H9 (cell line): ENCODE data around the gene TSPAN18. TPM values are rescaled to one million over a fixed set of nuclear protein-coding genes. Genes with fewer than 3 reads are reported as not detected.
A peak's percentile ranks its signal among the peaks of the same experiment; 100 is the strongest.

Experiments used
- DNase-seq: peaks from one replicate; pipeline ENCODE4 v3.0.0-alpha.2; 2017
- H2AFZ ChIP-seq: one replicate; pipeline ENCODE4 v1.6.1; 2013; ENCODE audit warnings: mild to moderate bottlenecking, low read length, control low read depth, moderate library complexity
- H2AK5ac ChIP-seq: 2 replicates; pipeline ENCODE4 v1.6.1; 2013; ENCODE audit warnings: low read length, control low read depth, mixed read lengths; ENCODE audit not compliant: insufficient read length
- H2BK120ac ChIP-seq: one replicate; pipeline ENCODE4 v1.6.1; 2013; ENCODE audit warnings: low read depth, mild to moderate bottlenecking, low read length, control low read depth, inconsistent platforms; ENCODE audit not compliant: poor library complexity, severe bottlenecking
- H2BK12ac ChIP-seq: 2 replicates; pipeline ENCODE4 v1.6.1; 2013; ENCODE audit warnings: low read length, control low read depth, mixed read lengths, low read depth; ENCODE audit not compliant: insufficient read length
- H2BK15ac ChIP-seq: 2 replicates; pipeline ENCODE4 v1.6.1; 2013; ENCODE audit warnings: low read depth, low read length, control low read depth
- H2BK20ac ChIP-seq: one replicate; pipeline ENCODE4 v1.6.1; 2013; ENCODE audit warnings: low read depth, mild to moderate bottlenecking, low read length, control low read depth, inconsistent platforms; ENCODE audit not compliant: poor library complexity, severe bottlenecking
- H2BK5ac ChIP-seq: 2 replicates; pipeline ENCODE4 v1.6.1; 2013; ENCODE audit warnings: low read length, control low read depth, mixed read lengths; ENCODE audit not compliant: insufficient read length
- H3K14ac ChIP-seq: 2 replicates; pipeline ENCODE4 v1.6.1; 2013; ENCODE audit warnings: low read length, control low read depth; ENCODE audit not compliant: insufficient read depth
- H3K18ac ChIP-seq: 2 replicates; pipeline ENCODE4 v1.6.1; 2013; ENCODE audit warnings: low read depth, mild to moderate bottlenecking, mixed read lengths, low read length, control low read depth; ENCODE audit not compliant: insufficient read length
- H3K23ac ChIP-seq: 2 replicates; pipeline ENCODE4 v1.6.1; 2013; ENCODE audit warnings: low read length, control low read depth, mixed read lengths, low read depth; ENCODE audit not compliant: insufficient read length
- H3K23me2 ChIP-seq: 2 replicates; pipeline ENCODE4 v1.6.1; 2013; ENCODE audit warnings: low read depth, mild to moderate bottlenecking, mixed read lengths, low read length, control low read depth; ENCODE audit not compliant: insufficient read length, poor library complexity, severe bottlenecking
- H3K27ac ChIP-seq: 2 replicates; pipeline ENCODE4 v1.5.1; 2013; ENCODE audit warnings: low read length, control low read depth, mixed read lengths, low read depth; ENCODE audit not compliant: insufficient read length
- H3K27me3 ChIP-seq: 2 replicates; pipeline ENCODE4 v1.6.1; 2013; ENCODE audit warnings: low read length, control low read depth, inconsistent platforms; ENCODE audit not compliant: insufficient read depth
- H3K4ac ChIP-seq: 2 replicates; pipeline ENCODE4 v1.6.1; 2013; ENCODE audit warnings: low read depth, mild to moderate bottlenecking, control low read depth, inconsistent platforms, low read length, moderate library complexity
- H3K4me1 ChIP-seq: 2 replicates; pipeline ENCODE4 v1.6.1; 2013; ENCODE audit warnings: low read length, control low read depth, inconsistent platforms; ENCODE audit not compliant: insufficient read depth
- H3K4me2 ChIP-seq: 2 replicates; pipeline ENCODE4 v1.6.1; 2013; ENCODE audit warnings: low read length, control low read depth, mixed read lengths; ENCODE audit not compliant: insufficient read length, insufficient read depth
- H3K56ac ChIP-seq: 2 replicates; pipeline ENCODE4 v1.6.1; 2013; ENCODE audit warnings: low read depth, mild to moderate bottlenecking, mixed read lengths, low read length, control low read depth; ENCODE audit not compliant: insufficient read length
- H3K79me1 ChIP-seq: 2 replicates; pipeline ENCODE4 v1.6.1; 2013; ENCODE audit warnings: low read depth, mild to moderate bottlenecking, moderate library complexity, low read length, control low read depth, inconsistent platforms; ENCODE audit not compliant: insufficient read depth, poor library complexity, severe bottlenecking
- H3K79me2 ChIP-seq: 2 replicates; pipeline ENCODE4 v1.6.1; 2013; ENCODE audit warnings: low read length, control low read depth, inconsistent platforms; ENCODE audit not compliant: insufficient read depth
- H3K9ac ChIP-seq: 2 replicates; pipeline ENCODE4 v1.6.1; 2013; ENCODE audit warnings: low read length, control low read depth, mixed read lengths; ENCODE audit not compliant: insufficient read length; ENCODE audit errors: extremely low read depth
- H3K9me3 ChIP-seq: one replicate; pipeline ENCODE4 v1.6.1; 2013; ENCODE audit warnings: low read depth, low read length, inconsistent platforms; ENCODE audit not compliant: control insufficient read depth
- H3T11ph ChIP-seq: one replicate; pipeline ENCODE4 v1.6.1; 2013; ENCODE audit warnings: mild to moderate bottlenecking, low read length, control low read depth, inconsistent platforms
- H4K20me1 ChIP-seq: one replicate; pipeline ENCODE4 v1.6.1; 2013; ENCODE audit not compliant: control insufficient read depth, insufficient read length, insufficient read depth
- H4K5ac ChIP-seq: 2 replicates; pipeline ENCODE4 v1.6.1; 2013; ENCODE audit warnings: low read depth, mild to moderate bottlenecking, mixed read lengths, low read length, control low read depth; ENCODE audit not compliant: insufficient read length
- H4K8ac ChIP-seq: replicated peaks from 2 replicates; pipeline ENCODE4 v1.6.1; 2013; ENCODE audit warnings: low read length, control low read depth, mixed read lengths, low read depth; ENCODE audit not compliant: insufficient read length
- H4K91ac ChIP-seq: 2 replicates; pipeline ENCODE4 v1.6.1; 2013; ENCODE audit warnings: low read depth, mild to moderate bottlenecking, moderate library complexity, mixed read lengths, low read length, control low read depth; ENCODE audit not compliant: insufficient read length
- H3K27ac Mint-ChIP-seq, 3 experiments: 2 replicates in 2 of 3; 3 replicates in 1 of 3; pipeline ENCODE4 v1.8.0; 2020 to 2021; ENCODE audit warnings: mixed read lengths in 3 of 3, mild to moderate bottlenecking in 1 of 3, moderate library complexity in 1 of 3
- H3K27me3 Mint-ChIP-seq: 2 replicates; pipeline ENCODE4 v1.8.0; 2021; ENCODE audit warnings: low read depth, mild to moderate bottlenecking, moderate library complexity, mixed read lengths
- H3K36me3 Mint-ChIP-seq, 3 experiments: 2 replicates in 2 of 3; 3 replicates in 1 of 3; pipeline ENCODE4 v1.8.0; 2020 to 2021; ENCODE audit warnings: low read depth in 3 of 3, mixed read lengths in 3 of 3; ENCODE audit not compliant: insufficient read depth in 1 of 3
- H3K4me1 Mint-ChIP-seq, 2 experiments: 2 replicates each; pipeline ENCODE4 v1.8.0; 2020; ENCODE audit warnings: mixed read lengths in 2 of 2
- H3K4me3 Mint-ChIP-seq, 2 experiments: 2 replicates in 1 of 2; 3 replicates in 1 of 2; pipeline ENCODE4 v1.8.0; 2020 to 2021; ENCODE audit warnings: mild to moderate bottlenecking in 2 of 2, mixed read lengths in 2 of 2, moderate library complexity in 1 of 2
- H3K9me3 Mint-ChIP-seq, 2 experiments: 2 replicates in 1 of 2; 3 replicates in 1 of 2; pipeline ENCODE4 v1.8.0; 2020; ENCODE audit warnings: mild to moderate bottlenecking in 2 of 2, mixed read lengths in 2 of 2, moderate library complexity in 1 of 2
- WGBS: extraction: QIAGEN DNeasy Blood & Tissue Kit; methylation state at CpG from one replicate; pipeline ENCODE4 v1.1.7; 2013; ENCODE audit warnings: missing lambda C conversion rate, low lambda C conversion rate, mixed read lengths; ENCODE audit not compliant: insufficient read length; ENCODE audit errors: extremely low coverage; 5-methylcytosine and 5-hydroxymethylcytosine counted together
- total RNA-seq: library from RNA; stranded (reverse); gene quantifications from 2 replicates; pipeline ENCODE4 v1.2.1, GENCODE V29; 2021
- TF ChIP-seq, protein P1 (sequence below): fragments of 200-600 bp; sonication (generic); conservative IDR thresholded peaks from 3 replicates; pipeline ENCODE4 v1.8.0; 2021; ENCODE audit warnings: antibody characterized with exemption, mild to moderate bottlenecking

TSPAN18 gene
- total RNA-seq, 1 experiment from 2014 or later = 25.3 TPM

DNA sequence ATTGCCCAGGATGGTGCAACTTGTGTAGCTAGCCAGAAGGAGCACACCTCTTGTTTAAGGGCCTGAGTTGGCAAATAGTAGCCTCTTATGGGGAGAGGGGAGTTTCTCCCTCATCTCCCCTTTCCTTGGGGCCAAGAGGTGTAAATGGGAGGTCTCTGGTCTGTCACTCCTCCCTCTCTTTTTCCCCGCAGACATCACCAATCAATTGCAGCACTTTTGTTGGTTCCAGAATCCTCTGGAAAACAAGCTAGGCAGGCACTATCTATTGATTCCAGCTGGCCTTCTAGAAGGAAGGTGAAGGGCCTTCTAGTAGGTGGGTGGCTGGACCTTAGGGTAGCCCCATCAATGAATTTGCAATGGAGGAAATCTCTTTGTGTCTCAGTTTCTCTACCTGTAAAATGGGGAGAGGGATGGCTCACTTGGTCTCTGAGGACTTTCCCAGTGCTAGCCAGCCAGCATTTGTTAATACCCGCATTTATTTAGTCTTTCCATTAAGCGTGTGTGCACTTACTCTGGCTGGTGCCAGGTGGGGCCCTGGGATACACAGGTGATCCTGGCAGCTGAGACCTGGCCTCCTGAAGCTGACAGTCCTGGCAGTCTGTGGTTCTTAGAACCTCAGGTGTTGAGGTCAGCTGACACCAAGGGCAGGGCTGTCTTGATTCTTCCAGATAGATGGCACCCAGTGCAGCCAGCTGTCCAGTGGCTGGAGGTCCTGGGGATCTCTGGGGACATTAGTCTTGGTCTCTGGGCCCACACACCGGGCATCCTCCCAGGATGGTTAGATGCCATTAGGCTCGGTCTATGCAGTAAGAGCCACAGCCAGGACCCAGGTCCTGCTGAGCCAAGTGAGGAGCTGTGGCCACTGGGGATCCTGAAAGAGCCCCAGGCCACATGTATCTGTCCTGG is 51.7 kb downstream of the TSPAN18 start:
- H3K4me2 ChIP-seq = no peak overlapping the region
- H2AK5ac ChIP-seq = no peak overlapping the region
- H3K79me2 ChIP-seq = no peaks in the 10 kb centered on the region
- H4K8ac ChIP-seq = no peak overlapping the region
- H2BK15ac ChIP-seq = no peak overlapping the region
- no peak overlapping the region for H2BK120ac ChIP-seq
- no peaks in the 10 kb centered on the region for H4K20me1 ChIP-seq
- H3K4ac ChIP-seq = no peak overlapping the region
- H3K9me3 ChIP-seq = no peaks in the 10 kb centered on the region
- H2AFZ ChIP-seq = no peak overlapping the region
- no peaks in the 10 kb centered on the region; the same call in 1 of the 2 replicates for H3K27me3 ChIP-seq
- no peak overlapping the region for H4K5ac ChIP-seq
- H2BK5ac ChIP-seq = no peak overlapping the region
- H2BK20ac ChIP-seq = no peak overlapping the region
- H3K4me1 ChIP-seq = peaks cover 15% of the 10 kb centered on the region
- no peak overlapping the region for H3T11ph ChIP-seq
- H3K79me1 ChIP-seq = no peaks in the 10 kb centered on the region
- H3K23me2 ChIP-seq = no peaks in the 10 kb centered on the region
- H3K14ac ChIP-seq = no peak overlapping the region
- no peak overlapping the region for H3K23ac ChIP-seq
- H3K27ac ChIP-seq = no peak overlapping the region
- H3K18ac ChIP-seq = no peak overlapping the region
- Mint-ChIP-seq H3K4me1 (peaks cover 58% of the 10 kb centered on the region in 2 experiments), H3K27ac (no peak overlapping the region), H3K27me3 (peaks cover 6% of the 10 kb centered on the region), H3K36me3 (peaks cover 0 to 3% (median 0%) of the 10 kb centered on the region in 3 experiments; a peak in 2 of 7 replicates), H3K9me3 (no peaks in the 10 kb centered on the region; a peak in 1 of 5 replicates), H3K4me3 (no peak overlapping the region; a peak in 1 of 5 replicates)
- H4K91ac ChIP-seq = no peak overlapping the region
- H3K56ac ChIP-seq = no peak overlapping the region
- DNase-seq = peak; percentile 22
- no peak overlapping the region for H2BK12ac ChIP-seq
- WGBS = no CpG with 5 or more reads among the region's 5 CpGs
- no peak overlapping the region for H3K9ac ChIP-seq
- TF ChIP-seq, protein P1, sequence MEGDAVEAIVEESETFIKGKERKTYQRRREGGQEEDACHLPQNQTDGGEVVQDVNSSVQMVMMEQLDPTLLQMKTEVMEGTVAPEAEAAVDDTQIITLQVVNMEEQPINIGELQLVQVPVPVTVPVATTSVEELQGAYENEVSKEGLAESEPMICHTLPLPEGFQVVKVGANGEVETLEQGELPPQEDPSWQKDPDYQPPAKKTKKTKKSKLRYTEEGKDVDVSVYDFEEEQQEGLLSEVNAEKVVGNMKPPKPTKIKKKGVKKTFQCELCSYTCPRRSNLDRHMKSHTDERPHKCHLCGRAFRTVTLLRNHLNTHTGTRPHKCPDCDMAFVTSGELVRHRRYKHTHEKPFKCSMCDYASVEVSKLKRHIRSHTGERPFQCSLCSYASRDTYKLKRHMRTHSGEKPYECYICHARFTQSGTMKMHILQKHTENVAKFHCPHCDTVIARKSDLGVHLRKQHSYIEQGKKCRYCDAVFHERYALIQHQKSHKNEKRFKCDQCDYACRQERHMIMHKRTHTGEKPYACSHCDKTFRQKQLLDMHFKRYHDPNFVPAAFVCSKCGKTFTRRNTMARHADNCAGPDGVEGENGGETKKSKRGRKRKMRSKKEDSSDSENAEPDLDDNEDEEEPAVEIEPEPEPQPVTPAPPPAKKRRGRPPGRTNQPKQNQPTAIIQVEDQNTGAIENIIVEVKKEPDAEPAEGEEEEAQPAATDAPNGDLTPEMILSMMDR = no peak
